Suppressor macrophage treated with lipopolysaccharide for 4 hours (primary cell): ENCODE results near the gene ETS1.

Experiments
- DNase-seq: peaks from one replicate; pipeline ENCODE4 v3.0.0-alpha.2; 2020

ETS1 gene

DNA sequence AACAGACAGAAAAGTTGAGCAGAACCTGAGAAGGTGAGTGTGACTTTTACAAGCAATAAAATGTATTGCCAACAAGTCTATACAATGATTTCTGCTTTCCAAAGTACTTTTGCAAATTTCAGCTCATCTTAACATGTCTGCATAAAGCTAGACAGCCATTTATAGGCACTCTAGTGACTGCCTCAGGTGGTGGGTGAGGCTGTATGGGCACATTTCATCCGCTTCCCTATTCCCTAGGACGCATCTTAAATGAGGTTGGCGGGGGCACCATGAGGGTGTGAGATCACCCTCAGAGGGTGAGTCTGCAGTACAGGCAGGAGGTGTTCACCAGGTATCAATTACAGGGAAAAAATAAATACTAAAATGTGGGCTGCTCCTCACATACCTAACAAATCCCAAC, 110.1 kb downstream of the ETS1 start:
- no peak for DNase-seq

DNA sequence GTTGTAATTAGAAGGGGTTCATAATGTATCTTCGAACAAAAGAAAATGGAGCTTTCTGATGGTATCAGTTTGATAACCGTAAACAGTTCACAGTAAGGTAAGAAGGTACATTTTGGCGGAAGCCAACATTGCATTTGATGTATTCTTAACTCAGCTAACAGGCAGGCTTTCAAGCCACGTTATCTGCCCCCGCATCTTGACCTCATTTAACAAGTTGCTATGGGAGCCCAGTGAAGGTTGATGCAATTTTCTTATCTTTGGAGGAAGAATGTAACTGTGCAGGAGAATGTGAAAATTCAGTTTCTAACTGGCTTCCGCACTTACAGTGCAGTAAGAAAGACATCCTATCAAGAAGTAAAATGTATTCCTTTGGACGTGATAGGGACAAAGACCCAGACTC, 110.6 kb downstream of the ETS1 start:
- DNase-seq, result no peak

DNA sequence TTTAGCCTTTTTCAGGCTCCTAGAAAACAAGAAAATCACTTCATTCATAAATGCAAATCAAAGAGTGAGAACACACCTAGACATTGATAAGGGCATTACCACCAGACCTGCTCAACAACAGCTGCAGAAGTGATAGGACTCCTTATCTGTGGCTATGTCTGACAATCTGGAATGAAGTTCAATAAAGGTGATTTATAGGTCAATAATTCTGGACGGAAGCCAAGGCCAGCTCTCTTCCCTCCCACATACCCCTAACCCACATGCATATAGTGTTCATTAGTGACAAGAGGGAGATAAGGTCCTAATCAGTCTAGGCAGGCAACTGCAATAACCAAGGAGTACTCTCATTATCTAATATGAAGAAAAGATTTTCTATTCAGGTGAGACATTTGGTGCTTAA, 111.3 kb downstream of the ETS1 start:
- no peak for DNase-seq

DNA sequence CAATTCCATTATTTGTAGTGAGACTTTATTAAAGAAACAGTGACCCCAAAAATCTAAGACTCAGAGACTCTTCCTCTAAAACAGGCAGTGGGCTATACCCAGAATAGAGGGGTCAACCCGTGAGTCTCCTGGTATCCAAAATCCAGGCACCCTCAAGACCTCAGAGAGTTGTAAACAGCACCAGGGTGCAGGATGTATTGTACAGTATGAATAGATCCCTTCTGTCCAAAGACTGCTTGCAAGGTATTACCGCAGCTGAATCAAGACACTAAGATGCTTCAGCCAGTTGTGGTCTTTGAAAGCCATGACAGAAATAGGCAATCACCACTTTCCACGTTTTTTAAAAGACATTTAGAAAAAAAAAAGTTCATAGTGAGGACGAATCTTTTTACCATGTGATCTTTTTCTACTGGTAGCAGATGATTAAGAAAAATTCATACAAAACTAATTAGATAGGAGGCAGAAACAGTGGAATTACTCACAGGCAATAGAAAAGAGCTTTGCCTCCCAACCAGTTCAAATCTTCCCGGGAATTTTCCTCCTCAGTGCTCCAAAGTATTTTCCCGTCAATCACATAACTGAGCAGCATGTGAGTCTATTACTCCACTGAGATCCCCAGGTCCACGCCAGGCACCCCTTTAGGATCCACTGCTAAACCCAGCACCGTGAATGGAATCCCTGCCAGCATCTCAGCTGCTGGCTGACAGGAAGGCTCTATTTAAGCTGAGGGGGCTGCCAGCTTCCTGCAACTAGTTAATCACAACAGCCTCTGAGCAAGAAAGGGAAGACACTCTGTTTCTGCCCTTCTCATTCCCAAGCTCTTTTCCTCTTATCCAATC, 113.1 kb downstream of the ETS1 start:
- no peak for DNase-seq

DNA sequence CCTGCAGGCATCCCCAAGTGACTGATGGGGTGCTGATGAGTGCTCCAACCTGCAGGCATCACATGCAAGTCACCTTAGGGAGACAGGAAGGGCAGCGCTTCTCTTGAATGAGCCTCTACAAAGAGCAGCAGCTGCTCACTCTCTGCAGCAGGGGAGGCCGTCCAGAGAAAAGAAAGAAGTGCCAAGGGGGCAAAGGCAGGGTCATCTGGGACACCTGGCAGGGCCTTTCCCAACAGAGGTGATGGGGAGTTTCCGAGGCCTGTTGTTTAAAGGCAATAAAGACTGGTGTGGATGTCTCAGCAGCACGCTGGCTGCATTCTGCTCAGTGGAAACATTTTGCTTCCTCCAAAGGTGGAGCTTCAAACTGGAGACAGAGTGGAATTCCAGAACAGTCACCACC, 113.7 kb downstream of the ETS1 start:
- DNase-seq, result no peak

DNA sequence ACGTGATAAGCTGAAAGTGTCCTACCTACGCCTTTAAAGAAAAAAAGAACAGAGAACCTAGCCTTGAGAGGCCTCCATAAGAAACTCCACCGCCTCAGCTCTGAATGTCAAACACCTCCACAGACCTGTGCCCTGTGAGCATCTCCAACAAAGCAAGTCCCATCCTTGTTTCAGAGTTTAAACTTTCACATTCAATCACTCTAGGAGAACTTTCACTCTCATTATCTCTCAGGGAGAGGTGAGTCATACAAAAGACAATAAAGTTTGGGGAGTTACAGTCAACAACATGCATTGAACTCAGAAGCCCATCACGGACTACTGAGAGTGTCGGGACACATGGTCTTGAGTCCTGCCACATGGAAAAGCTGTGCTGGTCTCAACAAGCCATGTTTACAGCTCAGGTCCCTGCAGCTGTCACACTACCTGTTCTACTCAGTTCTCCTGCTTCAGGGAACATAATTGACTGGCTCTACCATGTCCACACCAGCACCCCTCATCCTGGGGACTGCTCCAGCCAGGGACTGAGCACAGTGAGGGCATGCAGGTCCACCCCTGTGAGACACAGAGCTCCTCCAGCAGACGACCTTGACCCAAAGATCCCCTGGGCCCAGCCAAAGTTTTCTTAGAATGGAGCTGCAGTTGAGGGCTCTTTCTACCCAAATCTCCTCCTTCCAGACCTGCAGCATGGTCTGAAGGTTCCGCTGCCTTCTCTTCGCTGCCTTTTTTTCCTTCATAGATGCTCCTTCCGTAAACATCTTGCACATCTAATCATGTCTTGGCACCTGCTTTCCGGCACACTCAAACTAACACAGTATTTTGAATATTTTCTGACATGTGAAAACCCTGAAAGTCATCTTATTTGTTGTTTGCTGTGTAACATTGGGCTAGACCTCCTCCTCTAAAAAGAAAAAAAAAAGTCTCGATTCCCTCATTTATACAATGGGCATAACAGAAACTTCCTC, 114.9 kb downstream of the ETS1 start:
- DNase-seq, result no peak

DNA sequence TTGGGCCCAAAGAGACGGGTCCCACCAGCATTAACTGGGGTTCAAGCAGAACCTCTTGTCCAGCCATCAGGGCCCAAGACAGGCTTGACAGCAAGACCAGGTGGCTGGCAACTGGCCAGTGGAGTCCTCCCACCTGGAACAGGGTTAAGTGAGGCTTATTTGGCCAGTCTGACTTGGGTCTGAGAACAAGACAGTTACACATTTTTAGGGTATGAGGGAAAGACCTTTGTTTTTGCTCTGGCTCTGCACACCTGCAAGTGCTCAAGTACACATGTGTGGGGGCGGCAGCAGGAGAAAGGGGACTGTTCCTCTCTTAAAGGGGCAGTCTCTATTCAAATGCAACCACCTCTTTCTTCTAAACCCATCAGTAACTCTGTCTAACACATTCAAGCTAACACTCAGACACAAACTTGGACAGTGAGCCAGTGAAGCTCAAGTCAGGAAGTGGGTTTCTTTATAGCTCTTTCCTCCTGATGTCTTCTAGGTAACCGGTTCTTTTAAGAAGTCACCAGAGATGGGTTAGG, 116.2 kb downstream of the ETS1 start:
- no peak for DNase-seq

DNA sequence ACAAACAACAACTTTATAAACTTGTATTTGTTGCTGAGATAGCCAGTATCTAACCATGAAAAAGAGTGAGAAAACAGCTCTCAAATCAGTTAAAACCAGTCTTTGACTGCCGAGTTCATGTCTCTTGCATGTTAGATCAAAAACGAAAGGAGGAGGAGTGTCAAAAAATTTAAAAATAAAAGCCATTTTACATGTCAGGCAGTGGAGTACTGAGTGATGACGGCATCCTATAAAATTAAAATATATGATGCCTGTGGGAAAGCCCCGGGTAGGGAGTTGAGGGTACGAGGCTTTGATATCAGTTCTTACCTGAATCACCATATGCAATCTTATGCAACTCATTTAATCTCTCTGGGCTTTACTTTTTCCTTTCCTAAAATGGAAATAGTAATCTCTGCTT, 117.3 kb downstream of the ETS1 start:
- DNase-seq, result no peak

DNA sequence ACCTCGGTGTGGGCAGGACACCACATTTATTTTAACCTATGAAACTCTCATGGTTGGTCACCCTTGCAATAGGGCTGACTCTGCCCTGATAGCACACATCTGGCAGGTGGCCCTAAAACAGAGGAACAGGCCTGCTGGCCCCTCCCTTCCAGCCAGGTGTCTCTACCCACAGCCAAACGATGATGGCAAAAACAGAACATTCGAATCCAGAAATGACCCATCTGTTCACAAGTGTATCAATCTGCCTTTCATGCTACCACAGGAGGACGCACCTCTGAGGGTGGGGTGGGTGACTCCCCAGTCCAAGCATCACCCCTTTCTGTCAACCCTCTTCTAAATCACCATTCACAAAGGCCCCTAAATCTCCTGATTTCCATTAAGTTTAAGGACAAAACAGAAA, 118.1 kb downstream of the ETS1 start:
- no peak for DNase-seq

DNA sequence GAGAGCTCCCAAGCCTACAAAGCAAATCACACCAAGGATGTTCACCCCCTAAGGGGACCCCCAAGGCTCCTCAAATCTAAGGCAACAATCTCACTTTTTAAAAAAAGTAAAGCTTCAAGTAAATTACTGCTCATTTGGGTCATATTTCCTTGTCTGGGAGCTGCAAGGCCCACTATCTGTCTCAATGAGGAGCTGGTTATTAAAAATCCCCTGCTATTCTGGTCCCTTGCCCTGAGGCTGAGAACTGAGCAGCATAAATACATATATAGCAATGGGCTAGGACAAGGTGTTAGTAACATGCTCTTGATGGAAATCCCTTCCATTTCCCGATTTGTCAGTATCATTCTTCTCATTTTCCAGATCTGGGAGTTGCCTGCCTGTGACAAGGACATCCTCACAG, 119.2 kb downstream of the ETS1 start:
- DNase-seq, result no peak

DNA sequence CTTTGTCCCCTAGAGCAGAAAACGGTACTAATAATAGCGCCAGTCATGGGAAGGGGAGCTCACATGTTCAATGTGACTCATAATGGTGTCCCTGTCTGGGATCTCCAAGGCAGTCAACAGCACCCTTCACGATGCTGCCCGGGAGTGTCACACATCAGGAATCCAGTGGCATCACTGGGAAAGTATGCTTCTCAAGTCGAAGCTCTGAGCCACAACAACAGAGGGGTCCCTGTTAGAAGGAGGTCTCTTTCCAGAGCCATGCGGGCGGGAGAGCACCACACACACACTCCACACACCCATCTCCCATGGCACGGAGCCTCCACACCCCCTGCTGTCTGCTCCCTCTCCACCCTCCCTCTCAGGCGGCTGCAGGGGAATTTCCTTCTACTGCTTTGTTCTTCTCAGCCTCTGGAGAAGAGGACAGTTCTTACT, 119.7 kb downstream of the ETS1 start:
- DNase-seq, result no peak

DNA sequence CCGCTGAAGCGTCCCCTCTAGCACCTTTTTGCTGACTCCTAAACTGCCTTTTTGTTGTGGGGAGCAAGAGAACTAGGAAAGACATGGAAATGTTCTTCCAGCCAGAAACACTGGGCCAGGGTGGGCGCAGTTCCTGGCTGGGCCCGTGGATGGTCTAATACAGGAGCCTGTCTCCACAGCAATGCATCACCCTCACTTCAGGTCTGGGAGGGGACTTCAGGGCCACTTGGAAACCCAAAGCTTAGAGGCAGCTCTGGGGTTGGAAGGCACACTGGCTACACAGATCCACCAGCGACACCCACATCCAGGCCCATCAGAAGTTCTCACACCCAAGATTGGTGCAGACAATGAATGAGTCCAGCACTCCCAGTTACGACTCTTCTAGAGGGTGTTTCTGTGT, 120.3 kb downstream of the ETS1 start:
- no peak for DNase-seq

DNA sequence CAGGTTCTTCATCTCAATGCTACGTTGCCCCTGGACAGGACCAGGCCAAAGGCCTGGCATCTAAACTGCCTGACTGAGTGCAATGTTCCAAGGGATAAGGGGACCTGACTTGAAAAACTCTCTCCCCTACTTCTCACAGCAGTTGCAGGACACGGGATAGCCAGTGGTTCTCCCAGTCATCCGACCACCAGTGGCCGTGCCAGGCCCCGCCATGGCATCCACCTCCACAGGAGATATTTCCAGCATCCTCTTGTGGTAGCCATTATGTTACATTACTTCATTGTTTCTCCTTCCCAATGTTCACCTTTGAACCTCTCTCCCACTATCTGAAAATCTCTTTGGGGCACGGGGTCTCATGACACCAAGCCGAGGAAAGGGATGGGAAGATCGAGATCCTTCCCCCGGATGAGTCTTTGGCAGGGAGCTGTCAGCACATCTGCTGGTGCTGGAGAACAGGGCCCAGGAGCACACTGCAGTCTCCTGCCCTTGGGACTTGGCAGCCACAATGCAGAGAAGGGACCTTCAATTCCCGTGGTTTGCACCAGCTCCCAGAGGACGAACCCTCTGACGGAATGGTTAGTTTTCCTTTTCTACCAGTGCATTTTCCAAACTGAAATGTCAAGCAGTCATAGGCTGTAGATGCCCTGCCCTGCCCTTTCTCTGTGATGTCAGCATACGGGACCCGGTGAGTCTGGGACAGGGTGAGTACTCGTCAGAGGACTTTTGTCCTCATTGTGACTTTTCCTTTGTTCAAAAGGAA, 121.2 kb downstream of the ETS1 start:
- DNase-seq, result no peak

DNA sequence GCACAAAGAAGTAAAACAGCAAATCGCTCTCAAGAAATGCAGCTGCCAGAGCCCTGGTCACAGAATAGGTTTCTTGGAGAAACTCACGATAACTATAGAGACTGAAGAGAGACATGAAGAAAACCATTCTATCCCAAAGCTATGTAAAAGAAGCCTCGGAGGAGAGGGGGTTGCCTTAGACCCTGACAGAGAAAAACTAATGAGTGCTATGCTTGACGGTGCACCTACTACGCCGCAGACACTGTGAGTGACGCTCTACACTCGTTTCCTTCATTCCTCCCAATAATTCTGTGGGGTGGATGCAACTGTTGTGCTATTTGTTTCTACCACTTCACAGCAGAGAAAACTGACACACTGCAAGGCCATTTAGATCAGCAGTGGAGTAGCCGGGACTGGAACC, 121.8 kb downstream of the ETS1 start:
- DNase-seq, result no peak

DNA sequence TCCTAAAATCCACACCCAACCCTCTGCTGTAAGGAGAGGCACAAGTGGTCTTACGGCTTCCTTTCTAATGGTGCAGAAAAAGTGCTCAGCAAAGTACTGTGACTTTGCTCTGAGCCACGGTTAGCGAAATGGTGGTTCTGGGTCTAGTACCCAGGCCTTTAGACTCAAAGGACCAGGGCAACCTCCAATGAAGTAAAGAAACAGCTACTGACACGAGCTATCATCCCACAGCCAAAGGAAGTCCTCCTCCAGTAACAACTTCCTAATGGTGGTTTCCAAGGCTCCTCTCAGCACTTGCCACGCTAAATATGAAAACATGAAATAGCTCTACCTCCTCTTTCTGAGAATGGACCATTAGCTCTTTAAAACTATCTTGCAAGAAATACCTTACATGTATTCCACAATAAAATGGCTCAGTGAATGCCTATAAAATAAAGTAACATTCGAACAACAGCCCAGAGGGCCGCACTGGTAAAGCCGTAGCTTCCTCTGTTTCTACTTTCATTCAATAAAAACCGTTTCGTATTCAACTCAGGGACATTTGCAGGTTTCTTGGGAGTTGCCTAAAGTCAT, 122.4 kb downstream of the ETS1 start:
- no peak for DNase-seq

DNA sequence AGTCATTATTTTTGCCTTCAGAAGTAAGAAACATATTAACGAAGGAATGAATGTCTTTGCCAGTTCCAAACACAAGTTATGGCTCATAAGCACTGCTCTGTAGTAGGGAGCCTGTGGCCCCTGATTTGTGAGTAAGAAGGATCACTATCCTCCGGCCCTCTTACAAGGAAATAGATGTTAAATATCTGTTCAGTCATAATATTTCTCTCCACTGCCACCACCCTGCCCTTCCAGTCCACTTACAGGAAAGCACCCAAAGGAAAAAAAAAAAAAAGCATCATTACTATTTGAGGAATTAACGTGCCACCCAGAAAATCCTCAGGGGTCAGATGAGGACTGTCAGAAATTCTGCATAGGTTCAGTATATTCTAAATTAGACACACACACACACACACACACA, 123.4 kb downstream of the ETS1 start:
- no peak for DNase-seq

DNA sequence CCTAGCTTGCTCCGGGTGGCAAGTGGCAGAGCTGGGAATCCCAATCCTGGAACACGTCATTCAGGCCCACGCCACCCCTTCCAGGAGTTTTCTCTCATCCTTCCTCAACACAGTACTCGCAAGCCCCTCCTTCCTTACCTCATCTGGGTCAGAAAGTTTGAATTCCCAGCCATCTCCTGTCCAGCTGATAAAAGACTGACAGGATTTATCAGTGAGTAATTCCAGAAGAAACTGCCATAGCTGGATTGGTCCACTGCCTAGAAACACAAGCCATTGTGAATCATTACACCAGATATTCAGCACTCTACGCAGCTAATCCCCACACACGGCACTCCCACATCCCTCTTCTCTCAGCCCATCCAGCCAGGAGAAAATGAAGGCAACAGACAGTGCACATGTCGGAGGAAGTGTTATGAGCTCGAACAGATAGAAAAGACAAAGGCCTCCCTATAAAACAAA, 124.0 kb downstream of the ETS1 start:
- DNase-seq, result no peak

DNA sequence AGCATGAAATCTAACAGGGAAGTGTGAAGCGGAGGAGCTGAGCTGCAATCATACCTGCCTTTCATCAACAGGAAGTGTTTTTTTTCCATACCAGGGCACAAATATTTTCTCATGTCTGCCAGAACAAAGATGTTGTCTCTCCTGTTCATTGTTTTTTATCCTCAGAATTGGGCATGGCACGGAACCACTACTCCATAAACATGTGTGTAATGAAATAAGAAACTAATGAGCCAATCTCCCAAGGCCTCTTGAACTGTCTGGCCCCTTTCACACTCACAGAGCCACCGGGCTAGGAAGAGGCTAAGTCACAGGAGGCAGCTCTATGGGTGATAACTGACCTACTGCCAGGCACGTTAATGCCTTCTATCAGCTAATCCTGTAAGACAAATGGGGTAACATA, 124.4 kb downstream of the ETS1 start:
- no peak for DNase-seq

DNA sequence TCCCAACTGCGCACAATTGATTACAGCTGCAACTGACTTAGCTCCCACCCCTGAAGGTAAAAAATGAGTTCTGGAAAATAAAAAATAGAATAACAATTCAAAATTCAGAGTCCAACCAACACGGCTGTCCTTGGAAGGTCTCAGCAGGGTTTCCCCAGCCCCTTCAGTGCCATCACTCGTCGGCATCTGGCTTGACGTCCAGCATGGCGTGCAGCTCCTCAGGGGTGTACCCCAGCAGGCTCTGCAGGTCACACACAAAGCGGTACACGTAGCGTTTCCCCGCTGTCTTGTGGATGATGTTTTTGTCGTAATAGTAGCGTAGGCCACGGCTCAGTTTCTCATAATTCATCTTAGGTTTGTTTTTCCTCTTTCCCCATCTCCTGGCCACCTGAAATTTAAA, 125.2 kb downstream of the ETS1 start:
- no peak for DNase-seq

DNA sequence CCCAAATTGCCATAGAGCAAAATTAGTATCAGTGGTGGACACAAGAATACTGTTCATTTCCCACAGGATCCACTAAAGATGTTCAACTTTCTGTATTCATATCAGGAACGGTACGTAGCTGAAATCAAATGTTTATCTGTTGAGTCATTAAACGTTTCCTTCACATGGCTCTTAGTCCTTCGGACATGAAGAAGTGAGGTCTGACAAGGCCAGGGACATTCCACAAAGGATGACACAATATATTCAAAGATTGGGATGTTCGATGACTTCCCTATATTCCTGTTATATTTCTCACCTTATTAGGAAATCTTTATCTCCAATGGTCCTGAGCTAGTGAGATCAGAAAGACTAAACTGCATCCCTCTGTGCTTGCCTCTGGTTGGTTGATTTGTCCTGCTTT, 129.0 kb downstream of the ETS1 start:
- no peak for DNase-seq

DNA sequence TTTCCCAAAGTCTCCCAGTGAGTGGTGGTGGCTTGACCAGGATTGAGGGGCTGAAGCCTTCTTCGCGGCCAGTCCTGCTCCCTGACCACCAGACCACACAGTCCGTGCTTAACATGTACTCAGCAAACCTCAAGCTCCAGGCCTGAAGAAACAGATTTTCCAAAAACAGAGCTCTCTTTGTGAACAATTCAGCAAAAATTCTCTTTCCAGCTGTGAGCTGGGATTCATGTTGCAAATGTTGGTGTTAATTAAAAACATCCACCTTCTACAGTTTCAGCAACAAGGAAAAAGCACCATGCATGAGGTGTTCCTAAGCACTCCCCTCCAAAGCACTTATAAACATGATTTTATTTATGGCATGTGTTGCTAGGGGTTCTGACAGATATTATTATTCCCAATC, 129.5 kb downstream of the ETS1 start:
- no peak for DNase-seq

DNA sequence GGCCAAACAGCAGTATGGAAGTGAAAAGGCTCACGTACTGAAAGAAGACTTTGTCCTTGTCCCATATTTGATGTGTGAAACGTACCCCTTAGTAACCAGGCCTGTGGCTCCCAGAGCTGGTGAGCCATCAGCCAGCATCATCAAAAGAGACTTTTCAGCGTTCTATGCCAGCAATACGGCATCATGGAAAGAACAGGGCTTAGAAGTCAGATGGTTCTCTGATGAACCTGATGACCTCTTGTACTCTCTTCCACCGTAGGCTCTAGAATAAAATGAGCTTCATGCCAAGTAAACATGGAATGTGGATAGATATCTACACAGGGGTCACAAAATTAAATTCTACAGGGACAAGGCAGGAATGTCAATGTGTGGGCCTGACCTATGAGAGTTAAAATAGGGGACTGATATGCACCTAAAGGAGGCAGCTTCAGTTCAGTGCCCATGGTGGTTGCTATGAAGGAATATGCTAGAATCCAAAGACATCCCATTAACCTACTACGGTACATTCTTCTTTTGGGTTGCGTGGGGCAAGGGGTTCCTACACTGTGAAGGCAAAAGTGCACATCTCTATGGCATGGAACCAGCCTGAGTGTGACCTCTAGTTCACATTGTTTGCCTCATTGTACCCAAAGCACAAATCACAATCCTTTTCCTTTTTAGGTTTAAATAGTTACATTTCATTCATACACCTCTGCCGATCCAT, 130.6 kb downstream of the ETS1 start:
- DNase-seq, result no peak
